NCI-H2196 treated with DMSO at 0.1 percent for 48 hours (cell line): ENCODE data around the gene KIF4A.

Source experiments
- DNase-seq: peaks from one replicate; lab custom pipeline; 2025; ENCODE audit not compliant: unreplicated experiment; lab: John Stamatoyannopoulos, UW

KIF4A gene

GRCh38 chrX:70468709-70469108 lies 178.8 kb downstream of the KIF4A start:
- DNase-seq: no peak
